GM18858 (cell line): ENCODE results near the gene DNAJB5.
"Not testable (repeated sequence)": the region's sequence is repeated elsewhere in the genome, so short reads cannot be mapped to it uniquely, and the experiment has no call there.

Experiments
- ATAC-seq: cut with Tn5 transposase; IDR thresholded peaks from one replicate; pipeline ENCODE4 v1.9.1; 2021; ENCODE audit not compliant: unreplicated experiment

DNAJB5 gene

GRCh38 chr9:34998266-34998665 is 8.7 kb downstream of the DNAJB5 start:
- ATAC-seq: no peak

- ATAC-seq: no peak
These were observed 10.0 kb downstream of the DNAJB5 start for GRCh38 chr9:34999576-34999975.

GRCh38 chr9:35000535-35001284 is 11.2 kb downstream of the DNAJB5 start:
- no peak for ATAC-seq

GRCh38 chr9:35001285-35001677 is 11.7 kb downstream of the DNAJB5 start:
- ATAC-seq: no peak

- no peak for ATAC-seq
These were observed 12.4 kb downstream of the DNAJB5 start for GRCh38 chr9:35001803-35002502.

- ATAC-seq: no peak
These were observed 13.1 kb downstream of the DNAJB5 start for GRCh38 chr9:35002623-35003022.

GRCh38 chr9:35004299-35004698 is 14.8 kb downstream of the DNAJB5 start:
- not testable (repeated sequence) for ATAC-seq

- no peak for ATAC-seq
These were observed 20.9 kb downstream of the DNAJB5 start for GRCh38 chr9:35010351-35010958.

GRCh38 chr9:35014517-35014916 is 25.0 kb downstream of the DNAJB5 start:
- no peak for ATAC-seq

GRCh38 chr9:35023443-35023842 is 33.9 kb downstream of the DNAJB5 start:
- not testable (repeated sequence) for ATAC-seq

GRCh38 chr9:35026671-35027070 is 37.1 kb downstream of the DNAJB5 start:
- no peak for ATAC-seq

- no peak for ATAC-seq
These were observed 37.8 kb downstream of the DNAJB5 start for GRCh38 chr9:35027374-35027773.

GRCh38 chr9:35027860-35028259 is 38.3 kb downstream of the DNAJB5 start:
- ATAC-seq: no peak

GRCh38 chr9:35028341-35028740 is 38.8 kb downstream of the DNAJB5 start:
- no peak for ATAC-seq

GRCh38 chr9:35029241-35029640 is 39.7 kb downstream of the DNAJB5 start:
- ATAC-seq: no peak

GRCh38 chr9:35029852-35030251 is 40.3 kb downstream of the DNAJB5 start:
- ATAC-seq: no peak

- ATAC-seq: no peak
These were observed 43.6 kb downstream of the DNAJB5 start for GRCh38 chr9:35033101-35033500.

GRCh38 chr9:35035851-35036701 is 46.5 kb downstream of the DNAJB5 start:
- no peak for ATAC-seq

GRCh38 chr9:35042081-35042604 is 52.6 kb downstream of the DNAJB5 start:
- ATAC-seq: no peak

GRCh38 chr9:35042891-35043545 is 53.5 kb downstream of the DNAJB5 start:
- ATAC-seq: no peak
